Ishikawa (cell line): ENCODE measurements around the gene BZW2.

Experiments
- CEBPB ChIP-seq: IDR thresholded peaks from 2 replicates; pipeline ENCODE4 v1.6.1; 2012
- CREB1 ChIP-seq: IDR thresholded peaks from 2 replicates; pipeline ENCODE4 v1.6.1; 2012; ENCODE audit warnings: low read depth
- EGR1 ChIP-seq: IDR thresholded peaks from 2 replicates; pipeline ENCODE4 v1.6.1; 2012
- EP300 ChIP-seq: IDR thresholded peaks from 2 replicates; pipeline ENCODE4 v1.6.1; 2012; ENCODE audit warnings: borderline replicate concordance
- FOXM1 ChIP-seq: IDR thresholded peaks from 2 replicates; pipeline ENCODE4 v1.6.1; 2012; ENCODE audit warnings: low read depth, borderline replicate concordance
- MAX ChIP-seq: IDR thresholded peaks from 2 replicates; pipeline ENCODE4 v1.6.1; 2012
- NFIC ChIP-seq: IDR thresholded peaks from 2 replicates; pipeline ENCODE4 v1.6.1; 2012
- RAD21 ChIP-seq: IDR thresholded peaks from 2 replicates; pipeline ENCODE4 v1.6.1; 2012; ENCODE audit warnings: low read depth
- REST ChIP-seq: IDR thresholded peaks from 2 replicates; pipeline ENCODE4 v1.6.1; 2012; ENCODE audit warnings: low read depth, mild to moderate bottlenecking
- TAF1 ChIP-seq: IDR thresholded peaks from 2 replicates; pipeline ENCODE4 v1.6.1; 2012; ENCODE audit warnings: low read depth, mild to moderate bottlenecking
- TCF12 ChIP-seq: IDR thresholded peaks from 2 replicates; pipeline ENCODE4 v1.6.1; 2012; ENCODE audit warnings: low read depth
- TEAD4 ChIP-seq: IDR thresholded peaks from 2 replicates; pipeline ENCODE4 v1.6.1; 2012
- YY1 ChIP-seq: IDR thresholded peaks from 2 replicates; pipeline ENCODE4 v1.6.1; 2012; ENCODE audit warnings: low read depth

- TF ChIP-seq TAF1 (no peak), FOXM1 (no peak), YY1 (no peak), RAD21 (no peak), CEBPB (no peak), REST (no peak), EGR1 (no peak), TCF12 (no peak), TEAD4 (no peak), MAX (no peak), CREB1 (no peak), EP300 (no peak), NFIC (no peak)
Observed at GRCh38 chr7:16627236-16627635, 18.7 kb upstream of the BZW2 start.
